ENCODE measurements around the gene ERBB2. TPM values are rescaled to one million over a fixed set of nuclear protein-coding genes. Genes with fewer than 3 reads are reported as not detected.

The ERBB2 gene
- total and polyA plus RNA-seq, 9 of the 15 experiments (the other 6 are each of a cell fraction or from before 2014, with no cell fraction given), result 0.74 to 5.6 (median 3.3) TPM

DNA sequence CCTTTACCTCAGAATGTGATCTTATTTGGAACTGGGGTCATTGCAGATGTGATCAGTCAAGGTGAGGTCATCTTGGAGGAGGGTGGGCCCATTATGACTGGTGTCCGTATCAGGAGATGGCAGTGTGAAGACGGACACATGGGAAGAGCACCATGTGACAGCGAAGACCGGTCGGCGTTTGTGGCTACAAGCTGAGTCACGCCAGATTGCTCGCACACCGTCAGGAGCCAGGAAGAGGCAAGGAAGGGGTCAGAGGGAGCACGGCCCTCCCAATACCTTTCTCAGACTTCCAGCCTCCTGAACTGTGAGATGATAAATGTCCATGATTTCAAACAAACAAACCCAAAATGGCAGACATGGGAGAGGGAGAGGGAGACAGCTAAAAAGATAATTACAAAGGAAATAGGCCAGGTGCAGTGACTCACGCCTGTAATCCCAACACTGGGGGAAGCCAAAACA lies 49.7 kb upstream of the ERBB2 start (continued):
- TF ChIP-seq, protein P1, sequence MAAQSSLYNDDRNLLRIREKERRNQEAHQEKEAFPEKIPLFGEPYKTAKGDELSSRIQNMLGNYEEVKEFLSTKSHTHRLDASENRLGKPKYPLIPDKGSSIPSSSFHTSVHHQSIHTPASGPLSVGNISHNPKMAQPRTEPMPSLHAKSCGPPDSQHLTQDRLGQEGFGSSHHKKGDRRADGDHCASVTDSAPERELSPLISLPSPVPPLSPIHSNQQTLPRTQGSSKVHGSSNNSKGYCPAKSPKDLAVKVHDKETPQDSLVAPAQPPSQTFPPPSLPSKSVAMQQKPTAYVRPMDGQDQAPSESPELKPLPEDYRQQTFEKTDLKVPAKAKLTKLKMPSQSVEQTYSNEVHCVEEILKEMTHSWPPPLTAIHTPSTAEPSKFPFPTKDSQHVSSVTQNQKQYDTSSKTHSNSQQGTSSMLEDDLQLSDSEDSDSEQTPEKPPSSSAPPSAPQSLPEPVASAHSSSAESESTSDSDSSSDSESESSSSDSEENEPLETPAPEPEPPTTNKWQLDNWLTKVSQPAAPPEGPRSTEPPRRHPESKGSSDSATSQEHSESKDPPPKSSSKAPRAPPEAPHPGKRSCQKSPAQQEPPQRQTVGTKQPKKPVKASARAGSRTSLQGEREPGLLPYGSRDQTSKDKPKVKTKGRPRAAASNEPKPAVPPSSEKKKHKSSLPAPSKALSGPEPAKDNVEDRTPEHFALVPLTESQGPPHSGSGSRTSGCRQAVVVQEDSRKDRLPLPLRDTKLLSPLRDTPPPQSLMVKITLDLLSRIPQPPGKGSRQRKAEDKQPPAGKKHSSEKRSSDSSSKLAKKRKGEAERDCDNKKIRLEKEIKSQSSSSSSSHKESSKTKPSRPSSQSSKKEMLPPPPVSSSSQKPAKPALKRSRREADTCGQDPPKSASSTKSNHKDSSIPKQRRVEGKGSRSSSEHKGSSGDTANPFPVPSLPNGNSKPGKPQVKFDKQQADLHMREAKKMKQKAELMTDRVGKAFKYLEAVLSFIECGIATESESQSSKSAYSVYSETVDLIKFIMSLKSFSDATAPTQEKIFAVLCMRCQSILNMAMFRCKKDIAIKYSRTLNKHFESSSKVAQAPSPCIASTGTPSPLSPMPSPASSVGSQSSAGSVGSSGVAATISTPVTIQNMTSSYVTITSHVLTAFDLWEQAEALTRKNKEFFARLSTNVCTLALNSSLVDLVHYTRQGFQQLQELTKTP (IDR thresholded peaks at IDR 0.05; ENCODE audit: low read depth in 1 of 2, partially characterized antibody in 2 of 2), result peak in 1 of 2 experiments; percentile 84
- TF ChIP-seq, protein P2, sequence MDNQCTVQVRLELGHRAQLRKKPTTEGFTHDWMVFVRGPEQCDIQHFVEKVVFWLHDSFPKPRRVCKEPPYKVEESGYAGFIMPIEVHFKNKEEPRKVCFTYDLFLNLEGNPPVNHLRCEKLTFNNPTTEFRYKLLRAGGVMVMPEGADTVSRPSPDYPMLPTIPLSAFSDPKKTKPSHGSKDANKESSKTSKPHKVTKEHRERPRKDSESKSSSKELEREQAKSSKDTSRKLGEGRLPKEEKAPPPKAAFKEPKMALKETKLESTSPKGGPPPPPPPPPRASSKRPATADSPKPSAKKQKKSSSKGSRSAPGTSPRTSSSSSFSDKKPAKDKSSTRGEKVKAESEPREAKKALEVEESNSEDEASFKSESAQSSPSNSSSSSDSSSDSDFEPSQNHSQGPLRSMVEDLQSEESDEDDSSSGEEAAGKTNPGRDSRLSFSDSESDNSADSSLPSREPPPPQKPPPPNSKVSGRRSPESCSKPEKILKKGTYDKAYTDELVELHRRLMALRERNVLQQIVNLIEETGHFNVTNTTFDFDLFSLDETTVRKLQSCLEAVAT (IDR thresholded peaks at IDR 0.05), result no peak
- TF ChIP-seq KHSRP (IDR thresholded peaks at IDR 0.05) (no peak), NR2C2 (CRISPR knock-in tag; IDR thresholded peaks at IDR 0.05) (no peak), NR2C2 (tag; IDR thresholded peaks at IDR 0.05) (peak; percentile 93), BRD4 (IDR thresholded peaks at IDR 0.05) (no peak), ZNF717 (CRISPR knock-in tag; IDR thresholded peaks at IDR 0.05) (no peak), MCM3 (IDR thresholded peaks at IDR 0.05) (no peak), MCM2 (IDR thresholded peaks at IDR 0.05; ENCODE audit: low read depth) (no peak), ZNF408 (CRISPR knock-in tag; IDR thresholded peaks at IDR 0.05; ENCODE audit: low read depth) (no peak), ZBTB7A (IDR thresholded peaks at IDR 0.05; ENCODE audit: borderline replicate concordance, control insufficient read depth, low read depth, low read length) (peak; percentile 23; the same call in 1 of the 2 replicates), SREBF2 (CRISPR knock-in tag; IDR thresholded peaks at IDR 0.05) (no peak), RAD51 (IDR thresholded peaks at IDR 0.05; ENCODE audit: borderline replicate concordance, low read depth) (peak; percentile 93), KAT2B (IDR thresholded peaks at IDR 0.05; ENCODE audit: low read depth, low read length) (no peak), GATA2 (CRISPR knock-in tag; IDR thresholded peaks at IDR 0.05) (no peak), CREBBP (IDR thresholded peaks at IDR 0.05; ENCODE audit: low read depth, low read length) (no peak), ATF7 (IDR thresholded peaks at IDR 0.05) (peak; percentile 96), JUNB (CRISPR knock-in tag; conservative IDR thresholded peaks at IDR 0.05) (0 out of 2 replicates have a peak, but pooled peaks have one; percentile 45)
- TF ChIP-seq, protein P3, sequence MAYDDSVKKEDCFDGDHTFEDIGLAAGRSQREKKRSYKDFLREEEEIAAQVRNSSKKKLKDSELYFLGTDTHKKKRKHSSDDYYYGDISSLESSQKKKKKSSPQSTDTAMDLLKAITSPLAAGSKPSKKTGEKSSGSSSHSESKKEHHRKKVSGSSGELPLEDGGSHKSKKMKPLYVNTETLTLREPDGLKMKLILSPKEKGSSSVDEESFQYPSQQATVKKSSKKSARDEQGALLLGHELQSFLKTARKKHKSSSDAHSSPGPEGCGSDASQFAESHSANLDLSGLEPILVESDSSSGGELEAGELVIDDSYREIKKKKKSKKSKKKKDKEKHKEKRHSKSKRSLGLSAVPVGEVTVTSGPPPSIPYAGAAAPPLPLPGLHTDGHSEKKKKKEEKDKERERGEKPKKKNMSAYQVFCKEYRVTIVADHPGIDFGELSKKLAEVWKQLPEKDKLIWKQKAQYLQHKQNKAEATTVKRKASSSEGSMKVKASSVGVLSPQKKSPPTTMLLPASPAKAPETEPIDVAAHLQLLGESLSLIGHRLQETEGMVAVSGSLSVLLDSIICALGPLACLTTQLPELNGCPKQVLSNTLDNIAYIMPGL (CRISPR knock-in tag; IDR thresholded peaks at IDR 0.05), result no peak
- TF ChIP-seq, protein P4, sequence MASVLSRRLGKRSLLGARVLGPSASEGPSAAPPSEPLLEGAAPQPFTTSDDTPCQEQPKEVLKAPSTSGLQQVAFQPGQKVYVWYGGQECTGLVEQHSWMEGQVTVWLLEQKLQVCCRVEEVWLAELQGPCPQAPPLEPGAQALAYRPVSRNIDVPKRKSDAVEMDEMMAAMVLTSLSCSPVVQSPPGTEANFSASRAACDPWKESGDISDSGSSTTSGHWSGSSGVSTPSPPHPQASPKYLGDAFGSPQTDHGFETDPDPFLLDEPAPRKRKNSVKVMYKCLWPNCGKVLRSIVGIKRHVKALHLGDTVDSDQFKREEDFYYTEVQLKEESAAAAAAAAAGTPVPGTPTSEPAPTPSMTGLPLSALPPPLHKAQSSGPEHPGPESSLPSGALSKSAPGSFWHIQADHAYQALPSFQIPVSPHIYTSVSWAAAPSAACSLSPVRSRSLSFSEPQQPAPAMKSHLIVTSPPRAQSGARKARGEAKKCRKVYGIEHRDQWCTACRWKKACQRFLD (CRISPR knock-in tag; IDR thresholded peaks at IDR 0.05), result peak; percentile 93
